ENCODE results near the gene VWA1.

DNA sequence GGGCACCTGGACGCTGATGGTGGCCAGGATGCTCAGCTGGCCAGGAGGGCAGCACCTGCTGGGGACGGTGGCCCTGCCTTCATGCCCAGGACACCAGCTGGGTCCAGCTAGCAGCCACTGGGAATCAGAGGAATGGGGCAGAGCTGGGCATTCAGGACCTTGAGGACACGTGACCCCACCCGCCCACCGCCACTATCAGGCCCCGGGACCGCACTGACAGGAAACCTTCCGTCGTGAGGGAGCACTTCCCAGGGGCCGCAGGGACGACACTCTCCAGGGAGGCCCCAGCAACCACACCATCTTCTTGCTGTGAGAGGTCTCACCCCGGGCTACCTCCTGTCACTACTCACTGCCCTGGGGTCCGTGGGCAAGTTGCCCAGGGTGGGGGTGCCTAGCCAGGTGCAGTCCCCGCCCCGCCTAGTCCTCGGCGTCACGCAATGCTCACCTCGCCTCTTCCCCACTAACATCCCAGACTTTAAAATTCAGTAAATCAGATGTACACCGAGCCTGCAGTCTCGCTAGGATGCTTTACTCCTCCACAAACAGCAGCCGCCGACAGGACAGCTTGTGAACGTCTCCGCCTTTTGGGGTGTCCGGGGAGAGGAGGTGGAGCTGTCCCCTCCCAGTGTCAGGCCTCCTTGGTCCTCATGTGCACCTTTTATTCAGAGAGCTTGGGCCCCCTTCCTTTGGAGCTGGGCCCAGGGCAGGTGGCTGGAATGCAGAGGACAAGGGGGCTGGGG lies 4.9 kb downstream of the VWA1 start:
- TF ChIP-seq, protein P1, sequence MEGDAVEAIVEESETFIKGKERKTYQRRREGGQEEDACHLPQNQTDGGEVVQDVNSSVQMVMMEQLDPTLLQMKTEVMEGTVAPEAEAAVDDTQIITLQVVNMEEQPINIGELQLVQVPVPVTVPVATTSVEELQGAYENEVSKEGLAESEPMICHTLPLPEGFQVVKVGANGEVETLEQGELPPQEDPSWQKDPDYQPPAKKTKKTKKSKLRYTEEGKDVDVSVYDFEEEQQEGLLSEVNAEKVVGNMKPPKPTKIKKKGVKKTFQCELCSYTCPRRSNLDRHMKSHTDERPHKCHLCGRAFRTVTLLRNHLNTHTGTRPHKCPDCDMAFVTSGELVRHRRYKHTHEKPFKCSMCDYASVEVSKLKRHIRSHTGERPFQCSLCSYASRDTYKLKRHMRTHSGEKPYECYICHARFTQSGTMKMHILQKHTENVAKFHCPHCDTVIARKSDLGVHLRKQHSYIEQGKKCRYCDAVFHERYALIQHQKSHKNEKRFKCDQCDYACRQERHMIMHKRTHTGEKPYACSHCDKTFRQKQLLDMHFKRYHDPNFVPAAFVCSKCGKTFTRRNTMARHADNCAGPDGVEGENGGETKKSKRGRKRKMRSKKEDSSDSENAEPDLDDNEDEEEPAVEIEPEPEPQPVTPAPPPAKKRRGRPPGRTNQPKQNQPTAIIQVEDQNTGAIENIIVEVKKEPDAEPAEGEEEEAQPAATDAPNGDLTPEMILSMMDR (IDR thresholded peaks at IDR 0.05), result no peak
- TF ChIP-seq POLR2AphosphoS5 (IDR thresholded peaks at IDR 0.05) (no peak), POLR2A (IDR thresholded peaks at IDR 0.05) (no peak), EP300 (IDR thresholded peaks at IDR 0.05; ENCODE audit: low read depth) (no peak)
